ENCODE data around the gene ACOX3.

Gene ACOX3

GRCh38 chr4:8465615-8466611 lies 25.4 kb upstream of the ACOX3 start:
- no peak for DNase-seq

DNA sequence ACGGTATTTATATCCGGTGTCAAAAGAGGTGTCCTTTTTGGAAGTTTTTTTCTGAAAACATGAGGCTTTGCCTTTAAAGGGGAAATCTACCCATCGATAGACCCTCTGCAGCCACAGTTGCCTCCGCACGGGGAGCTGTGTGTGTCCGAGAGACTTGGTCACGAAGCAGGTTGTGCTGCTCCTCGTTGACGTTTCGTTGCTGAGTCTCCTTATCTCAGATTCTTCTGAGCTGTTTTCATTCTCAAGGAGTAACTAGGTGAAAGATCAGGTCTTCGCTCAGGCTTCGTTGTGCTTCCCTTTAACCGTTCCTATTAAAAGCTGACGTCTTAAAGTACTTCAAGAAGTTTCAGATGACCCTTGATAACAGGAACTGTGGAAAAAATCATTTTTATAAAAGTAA lies 23.9 kb upstream of the ACOX3 start:
- DNase-seq, result no peak

DNA sequence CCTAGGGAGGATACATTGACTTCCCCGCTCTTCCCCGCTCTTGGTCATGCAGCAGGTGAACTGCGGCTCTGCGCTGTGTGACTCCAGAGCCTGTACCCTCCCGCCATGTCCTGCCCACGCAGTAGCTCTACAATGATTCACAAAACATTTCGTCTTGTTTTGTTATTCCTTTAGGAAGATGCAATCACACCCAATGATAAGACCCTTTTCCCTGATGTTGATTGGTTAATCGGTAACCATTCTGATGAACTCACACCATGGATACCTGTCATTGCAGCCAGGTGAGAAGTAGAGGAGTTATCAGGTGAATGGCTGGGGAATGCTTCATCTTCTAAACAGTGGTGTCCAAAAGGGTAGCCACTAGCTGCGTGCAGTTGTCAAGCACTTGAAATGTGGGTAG lies 23.3 kb upstream of the ACOX3 start:
- DNase-seq, result no peak

GRCh38 chr4:8461616-8462015 lies 21.1 kb upstream of the ACOX3 start:
- no peak for DNase-seq

GRCh38 chr4:8461086-8461485 lies 20.6 kb upstream of the ACOX3 start:
- no peak for DNase-seq

DNA sequence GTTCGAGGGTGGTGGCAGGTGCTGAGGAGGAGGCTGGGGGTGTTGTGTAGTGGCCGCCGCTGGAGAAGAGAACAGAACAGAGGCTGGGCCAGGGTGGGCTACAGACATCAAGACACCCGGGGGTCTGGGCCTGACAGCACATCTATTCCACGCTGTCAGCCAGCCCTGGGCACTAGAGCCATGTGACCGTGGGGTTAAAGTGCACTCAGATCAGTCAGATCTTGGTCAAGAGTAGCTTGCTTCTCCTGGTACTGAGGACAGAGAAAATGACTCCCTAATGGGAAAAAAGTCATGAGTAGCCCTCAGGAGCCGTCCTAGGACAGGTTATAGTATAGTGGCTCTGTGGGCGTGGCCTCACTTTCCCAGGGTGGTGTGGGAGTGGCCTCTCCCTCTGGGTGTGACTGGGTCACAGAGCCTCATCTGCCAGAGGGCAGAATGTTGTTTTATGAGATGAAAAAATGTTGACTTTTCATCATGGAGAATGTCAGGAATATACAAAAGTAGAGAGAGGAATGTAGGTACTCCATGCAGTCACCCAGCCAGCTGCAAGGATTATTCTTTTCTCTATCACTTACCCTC lies 19.4 kb upstream of the ACOX3 start:
- no peak for DNase-seq

- no peak for DNase-seq
These were observed 17.2 kb upstream of the ACOX3 start for GRCh38 chr4:8457646-8458252.

GRCh38 chr4:8453957-8454356 lies 13.4 kb upstream of the ACOX3 start:
- no peak for DNase-seq

DNA sequence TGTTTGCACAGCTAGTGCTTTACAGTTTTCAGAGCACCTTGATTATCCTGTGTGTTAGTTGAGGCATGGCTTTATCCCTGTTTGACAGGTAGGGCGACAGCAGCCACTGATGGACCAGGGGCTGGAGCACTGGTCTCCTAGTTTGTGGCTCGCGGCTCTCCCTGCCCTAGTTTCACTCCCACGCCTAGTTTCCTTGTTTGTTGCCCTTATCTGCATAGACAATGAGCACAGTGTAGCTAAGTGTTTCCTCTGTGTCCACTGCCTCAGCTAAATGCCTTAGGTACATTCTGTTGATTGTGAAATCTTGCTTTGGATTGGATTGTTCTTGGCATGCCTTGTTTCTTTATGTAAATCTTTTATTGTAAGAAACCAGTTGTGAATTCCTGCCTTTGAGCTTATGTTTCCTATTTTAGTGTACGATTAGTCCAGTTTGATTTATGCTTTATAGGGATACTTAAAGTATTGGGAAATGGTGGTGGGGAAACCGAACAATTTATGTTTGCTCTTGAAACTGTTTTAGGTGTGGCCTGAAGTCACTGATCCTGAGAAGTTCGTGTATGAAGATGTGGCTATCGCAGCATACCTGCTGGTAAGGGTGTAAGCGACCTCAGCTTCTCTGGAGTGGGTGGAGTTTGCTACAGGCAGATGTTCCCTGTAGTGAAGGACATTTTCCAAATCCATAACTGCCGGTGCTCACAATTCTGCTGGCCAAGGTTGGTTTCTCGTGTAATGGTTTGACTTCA lies 11.1 kb upstream of the ACOX3 start:
- no peak for DNase-seq

DNA sequence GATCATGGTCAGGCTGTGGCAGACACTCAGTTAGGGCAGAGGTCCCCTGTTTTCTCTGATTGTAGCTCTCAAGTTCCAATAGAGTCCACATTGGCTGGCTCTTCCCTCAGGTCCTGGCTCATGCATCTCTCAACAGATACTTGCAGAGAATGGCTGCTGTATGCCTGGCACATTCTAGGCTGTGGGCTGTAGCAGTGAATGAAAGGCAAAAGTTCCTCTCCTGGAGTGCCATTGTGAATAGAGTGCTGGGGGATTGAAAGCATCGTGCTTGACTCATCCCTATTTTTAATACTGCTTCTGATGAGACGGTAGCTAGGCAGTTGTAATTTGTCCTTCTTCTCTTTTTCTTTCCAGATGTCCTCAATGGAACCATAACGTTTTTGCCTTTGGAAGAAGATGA lies 5.6 kb upstream of the ACOX3 start:
- DNase-seq, result no peak

DNA sequence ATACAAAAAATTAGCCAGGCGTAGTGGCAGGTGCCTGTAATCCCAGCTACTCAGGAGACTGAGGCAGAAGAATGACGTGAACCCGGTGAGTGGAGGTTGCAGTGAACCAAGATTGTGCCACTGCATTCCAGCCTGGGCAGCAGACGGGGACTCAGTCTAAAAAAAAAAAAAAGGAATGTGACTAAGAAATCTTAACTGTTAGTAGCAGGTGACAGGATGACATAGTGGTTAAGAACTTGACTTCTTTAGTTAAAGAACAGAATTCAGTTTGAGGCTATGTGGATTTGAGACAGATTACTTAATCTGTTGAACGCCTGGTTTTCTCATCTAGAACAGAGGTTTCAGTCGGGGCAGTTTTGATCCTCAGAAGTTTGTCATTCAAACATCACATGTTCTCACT lies 3.3 kb upstream of the ACOX3 start:
- DNase-seq, result no peak

DNA sequence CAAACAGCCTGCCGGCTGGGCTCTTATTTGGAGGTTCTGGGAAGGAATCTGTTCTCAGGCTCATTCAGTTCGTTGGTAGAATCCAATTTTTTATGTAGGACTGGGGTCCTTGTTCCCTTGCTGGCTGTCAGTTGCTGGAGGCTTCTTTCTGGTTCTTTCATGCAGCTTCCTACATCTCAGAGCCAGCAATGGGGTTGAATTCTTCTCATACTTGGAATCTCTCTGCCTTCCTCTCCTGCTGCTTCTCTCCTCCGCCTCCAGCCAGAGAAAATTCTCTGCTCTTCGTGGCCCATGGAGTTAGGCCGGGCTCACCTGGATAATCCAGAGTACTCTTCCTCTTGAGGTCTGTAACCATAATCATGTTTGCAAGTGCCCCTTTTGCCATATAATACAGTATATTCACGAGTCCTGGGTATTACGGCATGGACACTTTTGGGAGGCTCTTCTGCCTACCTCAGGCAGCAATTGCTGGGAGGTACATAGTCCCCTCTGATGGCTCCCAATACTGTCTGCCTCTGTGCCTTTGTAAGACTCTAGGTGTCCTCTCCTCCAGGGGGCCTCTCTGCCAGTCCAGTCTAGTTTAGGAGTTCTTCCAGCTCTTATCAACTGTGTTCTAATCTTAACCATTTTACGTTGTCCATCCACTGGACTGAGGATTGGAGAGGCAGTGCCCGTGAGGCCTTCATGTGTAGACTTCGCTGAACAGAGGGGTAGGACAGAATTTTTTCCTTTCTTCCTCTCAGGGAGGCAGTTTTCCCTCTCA lies 2.3 kb upstream of the ACOX3 start:
- DNase-seq, result no peak

GRCh38 chr4:8441499-8442091 lies 1.1 kb upstream of the ACOX3 start:
- DNase-seq, result no peak

GRCh38 chr4:8439914-8440491 lies 520 bp downstream of the ACOX3 start:
- no peak for DNase-seq

DNA sequence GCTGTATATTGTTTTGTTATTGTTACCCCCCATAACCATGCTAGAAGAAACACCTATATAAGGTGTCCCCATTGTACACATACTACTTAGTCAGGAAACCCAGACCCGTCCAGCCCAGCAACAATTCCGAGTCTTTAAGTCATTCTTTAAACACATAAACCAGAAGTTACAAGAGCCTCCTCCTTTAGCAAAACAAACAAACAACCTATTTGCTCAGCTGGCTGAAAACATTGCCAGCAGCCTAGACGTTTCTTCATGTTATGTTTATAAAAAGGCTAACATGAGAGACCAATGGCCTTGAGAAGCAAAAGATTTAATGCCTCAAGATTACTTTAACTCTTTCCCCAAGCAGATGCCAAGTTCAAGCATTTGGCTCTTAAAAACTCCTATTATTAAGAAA lies 1.4 kb downstream of the ACOX3 start:
- no peak for DNase-seq

DNA sequence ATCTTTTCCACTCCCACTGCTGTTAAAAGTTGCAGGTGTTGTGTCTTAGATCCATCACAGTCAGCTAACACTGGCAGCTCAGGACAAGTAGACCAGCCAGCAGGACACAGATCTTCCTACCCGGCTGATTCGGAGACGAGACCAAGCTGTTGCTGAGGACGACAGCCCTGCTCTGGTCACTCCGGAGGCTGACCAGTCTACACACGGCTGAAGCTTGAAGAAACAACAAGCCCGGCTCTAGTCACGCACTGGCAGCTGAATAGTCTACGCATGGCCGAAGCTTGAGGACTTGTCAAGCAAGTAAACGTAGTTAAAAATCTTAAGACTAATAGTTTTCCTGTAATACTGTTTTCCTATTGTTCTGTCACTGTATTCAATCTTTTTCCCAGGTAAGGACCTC lies 1.8 kb downstream of the ACOX3 start:
- DNase-seq, result no peak

DNA sequence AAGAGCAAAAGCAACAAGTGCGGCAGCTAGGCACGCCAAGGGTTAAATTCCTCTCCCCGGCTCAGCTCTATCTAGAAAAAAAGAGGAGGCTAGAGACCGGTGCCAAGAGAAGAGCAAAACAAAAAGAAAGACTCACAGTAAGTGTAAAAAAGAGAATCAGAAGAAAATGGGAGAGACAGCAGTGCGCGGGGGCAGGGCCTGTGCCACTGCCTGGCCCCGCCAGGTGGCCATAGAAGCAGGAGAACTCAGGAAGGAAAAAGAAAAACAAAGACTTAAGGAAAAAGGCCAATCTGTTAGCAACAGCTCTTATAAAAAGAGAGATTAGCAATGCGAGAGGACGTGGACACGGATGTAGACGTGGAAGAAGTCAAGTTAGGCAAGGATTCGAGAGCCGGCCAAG lies 3.2 kb downstream of the ACOX3 start:
- no peak for DNase-seq

DNA sequence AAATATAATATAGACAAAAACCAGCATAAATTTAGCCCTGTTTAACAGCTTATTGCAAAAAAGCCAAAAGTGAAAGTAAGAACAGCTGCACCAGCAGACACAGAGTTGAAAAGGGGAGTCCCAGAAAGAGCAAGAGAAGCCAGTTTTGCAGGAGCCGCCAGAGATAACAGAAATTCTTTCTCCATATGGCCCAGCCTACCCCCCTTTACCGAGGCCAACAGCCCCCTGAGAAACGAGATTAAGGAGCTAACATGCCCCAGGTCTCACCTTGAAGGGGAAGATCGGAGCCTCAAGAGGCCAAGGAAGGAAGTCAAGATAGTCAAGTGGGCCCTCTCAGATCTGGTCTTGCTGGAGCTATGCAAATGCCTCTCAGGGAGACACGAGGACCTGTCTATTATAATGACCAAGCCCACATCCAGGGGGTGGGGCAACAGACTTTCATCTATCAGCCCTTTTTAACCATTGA lies 4.8 kb downstream of the ACOX3 start:
- peak in 4 of 6 experiments; percentile 2 to 48 (median 6) for DNase-seq

DNA sequence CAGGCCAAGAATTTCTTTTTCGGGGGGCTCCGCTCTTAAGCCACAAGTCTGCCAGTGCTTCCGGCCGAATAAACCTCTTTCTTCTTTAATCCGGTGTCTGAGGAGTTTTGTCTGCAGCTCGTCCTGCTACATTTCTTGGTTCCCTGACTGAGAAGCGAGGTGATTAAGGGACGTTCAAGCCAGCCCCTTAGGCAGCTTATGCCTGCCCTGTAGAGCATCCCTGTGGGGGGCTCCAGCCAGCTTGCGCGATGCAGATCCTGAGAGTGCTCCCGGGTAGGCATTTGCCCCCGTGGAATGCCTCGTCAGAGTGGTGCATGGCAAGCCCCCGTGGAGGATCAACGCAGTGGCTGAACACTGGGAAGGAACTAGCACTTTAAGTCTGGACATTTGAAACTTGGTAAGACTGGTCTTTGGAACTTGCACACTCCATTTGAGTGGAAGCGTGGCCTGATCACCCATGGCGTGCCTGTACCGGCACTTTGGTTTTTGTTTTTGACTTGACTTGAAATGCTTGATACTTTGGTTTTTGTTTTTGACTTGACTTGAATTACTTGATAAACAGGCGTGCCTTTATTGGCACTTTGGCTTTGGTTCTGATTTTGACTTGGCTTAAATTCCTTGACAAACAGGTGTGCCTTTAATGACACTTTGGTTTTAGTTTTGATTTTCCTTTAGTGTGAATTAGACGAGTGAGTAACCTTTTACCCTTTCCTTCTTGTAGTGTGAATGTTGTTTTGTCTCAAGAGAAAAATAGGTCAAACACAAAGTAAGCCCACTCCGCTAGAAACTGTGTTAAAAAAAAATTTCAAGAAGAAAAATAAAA lies 6.1 kb downstream of the ACOX3 start:
- DNase-seq, result no peak

DNA sequence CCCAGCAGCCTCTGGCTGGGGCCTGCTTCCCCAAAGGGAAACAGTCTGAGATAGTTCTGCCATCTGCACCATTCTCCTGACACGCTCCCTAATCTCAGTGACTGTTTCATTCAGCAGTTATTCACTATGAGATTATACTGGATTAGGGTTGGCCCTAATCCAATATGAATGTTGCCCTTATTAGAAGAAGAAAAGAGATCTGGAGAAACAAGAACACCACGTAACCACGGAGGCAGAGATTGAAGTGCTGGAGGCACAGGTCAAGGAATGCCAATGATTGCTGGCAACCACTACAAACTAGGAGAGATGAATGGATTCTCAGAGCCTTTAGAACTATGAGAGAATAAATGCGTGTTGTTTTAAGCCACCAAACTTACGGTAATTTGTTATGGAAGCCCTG lies 7.4 kb downstream of the ACOX3 start:
- DNase-seq, result no peak

DNA sequence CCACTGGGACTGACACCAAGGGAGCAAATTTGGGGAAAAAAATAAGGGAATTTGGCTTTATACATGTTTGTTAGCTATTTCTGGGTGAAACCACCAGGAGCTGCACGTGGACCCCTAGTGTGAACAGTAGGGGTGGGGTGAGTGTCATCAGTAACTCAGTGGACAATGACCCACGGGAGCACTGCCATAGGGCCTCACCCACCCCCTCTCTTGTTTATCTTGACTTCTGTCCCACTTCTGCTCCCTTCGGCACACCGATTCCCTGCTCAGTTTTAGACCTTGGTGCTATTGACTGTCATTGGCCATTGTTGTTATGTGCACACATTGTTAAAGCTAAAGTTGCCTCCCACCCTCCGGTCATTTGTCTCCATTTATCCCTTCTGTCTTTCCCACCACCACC lies 9.0 kb downstream of the ACOX3 start:
- DNase-seq, result no peak

All from stimulated activated naive CD4-positive, alpha-beta T cell (primary cell).